Gastroesophageal sphincter (tissue), 4 donors: ENCODE measurements around the gene HPCAL1. TPM values are rescaled to one million over a fixed set of nuclear protein-coding genes. Genes with fewer than 3 reads are reported as not detected.

Experiments used
- ATAC-seq: fragments of 150-250 bp; one replicate; pipeline ENCODE4 v1.9.1; 2016; ENCODE audit warnings: mild to moderate bottlenecking, moderate library complexity
- H3K27ac ChIP-seq, 4 donors: fragments of 200-600 bp; sonication (generic) in 3 of 4; 1 replicate in 3 of 4; 2 replicates in 1 of 4; pipeline ENCODE4 v1.5.1; 2016 to 2019
- H3K27me3 ChIP-seq: fragments of 200-600 bp; sonication (generic); one replicate; pipeline ENCODE4 v1.5.1; 2019
- H3K36me3 ChIP-seq, 2 donors: fragments of 200-600 bp; sonication (generic); one replicate each; pipeline ENCODE4 v1.5.1; 2019; ENCODE audit warnings: control low read depth in 1 of 2
- H3K4me1 ChIP-seq, 3 donors: fragments of 200-600 bp; sonication (generic); 1 replicate in 2 of 3; 2 replicates in 1 of 3; pipeline ENCODE4 v1.5.1; 2016 to 2019; ENCODE audit warnings: control low read depth in 2 of 3
- H3K4me3 ChIP-seq, 2 donors: fragments of 200-600 bp; sonication (generic); one replicate each; pipeline ENCODE4 v1.5.1; 2019; ENCODE audit warnings: mild to moderate bottlenecking in 1 of 2, moderate library complexity in 1 of 2
- H3K9me3 ChIP-seq, 3 donors: fragments of 200-600 bp; sonication (generic); one replicate each; pipeline ENCODE4 v1.5.1; 2017 to 2019; ENCODE audit warnings: control low read depth in 2 of 3
- CTCF ChIP-seq, 4 experiments: fragments of 200-600 bp in 2 of 4; fragments of 450-650 bp in 2 of 4; sonication (generic) in 1 of 4; IDR thresholded peaks; one replicate each; pipeline ENCODE4 v1.5.1; 2017 to 2019; ENCODE audit warnings: antibody characterized with exemption in 4 of 4, mild to moderate bottlenecking in 2 of 4, moderate library complexity in 2 of 4
- EP300 ChIP-seq: sonication (generic); formaldehyde crosslinking; IDR thresholded peaks from one replicate; pipeline ENCODE4 v1.6.1; 2017; ENCODE audit warnings: antibody characterized with exemption, mild to moderate bottlenecking
- POLR2A ChIP-seq, 2 donors: fragments of 450-650 bp; IDR thresholded peaks; one replicate each; pipeline ENCODE4 v1.6.1; 2017; ENCODE audit warnings: antibody characterized with exemption in 2 of 2, mild to moderate bottlenecking in 2 of 2, moderate library complexity in 1 of 2
- POLR2AphosphoS5 ChIP-seq: sonication (generic); formaldehyde crosslinking; IDR thresholded peaks from one replicate; pipeline ENCODE4 v1.6.1; 2017; ENCODE audit warnings: antibody characterized with exemption
- WGBS, 2 donors: methylation state at CpG; one replicate each; pipeline ENCODE4 v1.1.5; 2018; ENCODE audit warnings: low coverage in 1 of 2; 5-methylcytosine and 5-hydroxymethylcytosine counted together
- total RNA-seq, 4 donors: library from RNA; depleted of rRNA; stranded (reverse); fragments of >200 nt; gene quantifications; one replicate each; pipeline ENCODE4 v1.1.0, GENCODE V29; 2016

Gene HPCAL1
- total RNA-seq, 4 donors from 2014 or later: 17.0 to 42.1 (median 29.8) TPM

- no peak overlapping the region for H3K4me3 ChIP-seq
- no peak for TF ChIP-seq POLR2A (IDR thresholded peaks at IDR 0.05)
- TF ChIP-seq CTCF (IDR thresholded peaks at IDR 0.05): no peak
- no peak for TF ChIP-seq EP300
- TF ChIP-seq POLR2AphosphoS5: no peak
- WGBS, 2 donors: 67 to 90% methylated on average over 1 to 5 of the region's 6 CpGs
- H3K27me3 ChIP-seq: no peaks in the 10 kb centered on the region
- H3K4me1 ChIP-seq: peaks cover 0 to 5% (median 0%) of the 10 kb centered on the region in 3 donors
- no peak for ATAC-seq
- peaks cover 0 to 76% of the 10 kb centered on the region in 2 donors for H3K36me3 ChIP-seq
- H3K9me3 ChIP-seq: no peaks in the 10 kb centered on the region
- no peak overlapping the region for H3K27ac ChIP-seq
Observed at GRCh38 chr2:10422251-10422650, 119.5 kb downstream of the HPCAL1 start.

- Histone ChIP-seq H3K27ac (no peak overlapping the region), H3K27me3 (no peaks in the 10 kb centered on the region), H3K36me3 (peaks cover 0 to 77% of the 10 kb centered on the region in 2 donors), H3K9me3 (no peaks in the 10 kb centered on the region), H3K4me1 (peaks cover 0 to 11% (median 2%) of the 10 kb centered on the region in 3 donors), H3K4me3 (no peak overlapping the region)
- WGBS, 2 donors: 87% methylated on average over 3 of the region's 24 CpGs; no CpG with 5 or more reads in 1 of the 2 donors
- no peak for ATAC-seq
- TF ChIP-seq POLR2A (IDR thresholded peaks at IDR 0.05) (no peak), CTCF (IDR thresholded peaks at IDR 0.05) (no peak), EP300 (no peak), POLR2AphosphoS5 (no peak)
Observed at GRCh38 chr2:10422732-10423399, 120.2 kb downstream of the HPCAL1 start.

- Histone ChIP-seq H3K27ac (no peak overlapping the region), H3K27me3 (no peaks in the 10 kb centered on the region), H3K9me3 (no peaks in the 10 kb centered on the region), H3K4me1 (peaks cover 0 to 16% (median 2%) of the 10 kb centered on the region in 3 donors), H3K36me3 (peaks cover 0 to 82% of the 10 kb centered on the region in 2 donors), H3K4me3 (no peak overlapping the region)
- 100% methylated on average over 1 of the region's 6 CpGs; no CpG with 5 or more reads in 1 of the 2 donors for WGBS, 2 donors
- TF ChIP-seq POLR2A (IDR thresholded peaks at IDR 0.05) (no peak), CTCF (IDR thresholded peaks at IDR 0.05) (no peak), EP300 (no peak), POLR2AphosphoS5 (no peak)
- no peak for ATAC-seq
Observed at GRCh38 chr2:10423400-10423774, 120.7 kb downstream of the HPCAL1 start.

GRCh38 chr2:10424051-10424450 lies 121.3 kb downstream of the HPCAL1 start:
- H3K36me3 ChIP-seq: peaks cover 0 to 83% of the 10 kb centered on the region in 2 donors

More at GRCh38 chr2:10424051-10424450, 121.3 kb downstream of the HPCAL1 start:
- Histone ChIP-seq H3K27me3 (no peaks in the 10 kb centered on the region), H3K27ac (no peak overlapping the region), H3K4me3 (no peak overlapping the region), H3K9me3 (no peaks in the 10 kb centered on the region), H3K4me1 (peaks cover 0 to 18% (median 2%) of the 10 kb centered on the region in 3 donors)
- WGBS, 2 donors: 90 to 97% methylated on average over 5 to 7 of the region's 11 CpGs
- TF ChIP-seq CTCF (IDR thresholded peaks at IDR 0.05): no peak
- TF ChIP-seq POLR2A (IDR thresholded peaks at IDR 0.05): no peak
- TF ChIP-seq POLR2AphosphoS5: no peak
- TF ChIP-seq EP300: no peak
- ATAC-seq: no peak
